H9 (cell line): ENCODE measurements around the gene ODAD3. TPM values are rescaled to one million over a fixed set of nuclear protein-coding genes. Genes with fewer than 3 reads are reported as not detected.

Experiments
- DNase-seq: peaks from one replicate; pipeline ENCODE4 v3.0.0-alpha.2; 2017
- H2AFZ ChIP-seq: one replicate; pipeline ENCODE4 v1.6.1; 2013; ENCODE audit warnings: mild to moderate bottlenecking, low read length, control low read depth, moderate library complexity
- H2AK5ac ChIP-seq: 2 replicates; pipeline ENCODE4 v1.6.1; 2013; ENCODE audit warnings: low read length, control low read depth, mixed read lengths; ENCODE audit not compliant: insufficient read length
- H2BK120ac ChIP-seq: one replicate; pipeline ENCODE4 v1.6.1; 2013; ENCODE audit warnings: low read depth, mild to moderate bottlenecking, low read length, control low read depth, inconsistent platforms; ENCODE audit not compliant: poor library complexity, severe bottlenecking
- H2BK12ac ChIP-seq: 2 replicates; pipeline ENCODE4 v1.6.1; 2013; ENCODE audit warnings: low read length, control low read depth, mixed read lengths, low read depth; ENCODE audit not compliant: insufficient read length
- H2BK15ac ChIP-seq: 2 replicates; pipeline ENCODE4 v1.6.1; 2013; ENCODE audit warnings: low read depth, low read length, control low read depth
- H2BK20ac ChIP-seq: one replicate; pipeline ENCODE4 v1.6.1; 2013; ENCODE audit warnings: low read depth, mild to moderate bottlenecking, low read length, control low read depth, inconsistent platforms; ENCODE audit not compliant: poor library complexity, severe bottlenecking
- H2BK5ac ChIP-seq: 2 replicates; pipeline ENCODE4 v1.6.1; 2013; ENCODE audit warnings: low read length, control low read depth, mixed read lengths; ENCODE audit not compliant: insufficient read length
- H3K14ac ChIP-seq: 2 replicates; pipeline ENCODE4 v1.6.1; 2013; ENCODE audit warnings: low read length, control low read depth; ENCODE audit not compliant: insufficient read depth
- H3K18ac ChIP-seq: 2 replicates; pipeline ENCODE4 v1.6.1; 2013; ENCODE audit warnings: low read depth, mild to moderate bottlenecking, mixed read lengths, low read length, control low read depth; ENCODE audit not compliant: insufficient read length
- H3K23ac ChIP-seq: 2 replicates; pipeline ENCODE4 v1.6.1; 2013; ENCODE audit warnings: low read length, control low read depth, mixed read lengths, low read depth; ENCODE audit not compliant: insufficient read length
- H3K23me2 ChIP-seq: 2 replicates; pipeline ENCODE4 v1.6.1; 2013; ENCODE audit warnings: low read depth, mild to moderate bottlenecking, mixed read lengths, low read length, control low read depth; ENCODE audit not compliant: insufficient read length, poor library complexity, severe bottlenecking
- H3K27ac ChIP-seq: 2 replicates; pipeline ENCODE4 v1.5.1; 2013; ENCODE audit warnings: low read length, control low read depth, mixed read lengths, low read depth; ENCODE audit not compliant: insufficient read length
- H3K27me3 ChIP-seq: 2 replicates; pipeline ENCODE4 v1.6.1; 2013; ENCODE audit warnings: low read length, control low read depth, inconsistent platforms; ENCODE audit not compliant: insufficient read depth
- H3K4ac ChIP-seq: 2 replicates; pipeline ENCODE4 v1.6.1; 2013; ENCODE audit warnings: low read depth, mild to moderate bottlenecking, control low read depth, inconsistent platforms, low read length, moderate library complexity
- H3K4me1 ChIP-seq: 2 replicates; pipeline ENCODE4 v1.6.1; 2013; ENCODE audit warnings: low read length, control low read depth, inconsistent platforms; ENCODE audit not compliant: insufficient read depth
- H3K4me2 ChIP-seq: 2 replicates; pipeline ENCODE4 v1.6.1; 2013; ENCODE audit warnings: low read length, control low read depth, mixed read lengths; ENCODE audit not compliant: insufficient read length, insufficient read depth
- H3K56ac ChIP-seq: 2 replicates; pipeline ENCODE4 v1.6.1; 2013; ENCODE audit warnings: low read depth, mild to moderate bottlenecking, mixed read lengths, low read length, control low read depth; ENCODE audit not compliant: insufficient read length
- H3K79me1 ChIP-seq: 2 replicates; pipeline ENCODE4 v1.6.1; 2013; ENCODE audit warnings: low read depth, mild to moderate bottlenecking, moderate library complexity, low read length, control low read depth, inconsistent platforms; ENCODE audit not compliant: insufficient read depth, poor library complexity, severe bottlenecking
- H3K79me2 ChIP-seq: 2 replicates; pipeline ENCODE4 v1.6.1; 2013; ENCODE audit warnings: low read length, control low read depth, inconsistent platforms; ENCODE audit not compliant: insufficient read depth
- H3K9ac ChIP-seq: 2 replicates; pipeline ENCODE4 v1.6.1; 2013; ENCODE audit warnings: low read length, control low read depth, mixed read lengths; ENCODE audit not compliant: insufficient read length; ENCODE audit errors: extremely low read depth
- H3K9me3 ChIP-seq: one replicate; pipeline ENCODE4 v1.6.1; 2013; ENCODE audit warnings: low read depth, low read length, inconsistent platforms; ENCODE audit not compliant: control insufficient read depth
- H3T11ph ChIP-seq: one replicate; pipeline ENCODE4 v1.6.1; 2013; ENCODE audit warnings: mild to moderate bottlenecking, low read length, control low read depth, inconsistent platforms
- H4K20me1 ChIP-seq: one replicate; pipeline ENCODE4 v1.6.1; 2013; ENCODE audit not compliant: control insufficient read depth, insufficient read length, insufficient read depth
- H4K5ac ChIP-seq: 2 replicates; pipeline ENCODE4 v1.6.1; 2013; ENCODE audit warnings: low read depth, mild to moderate bottlenecking, mixed read lengths, low read length, control low read depth; ENCODE audit not compliant: insufficient read length
- H4K8ac ChIP-seq: replicated peaks from 2 replicates; pipeline ENCODE4 v1.6.1; 2013; ENCODE audit warnings: low read length, control low read depth, mixed read lengths, low read depth; ENCODE audit not compliant: insufficient read length
- H4K91ac ChIP-seq: 2 replicates; pipeline ENCODE4 v1.6.1; 2013; ENCODE audit warnings: low read depth, mild to moderate bottlenecking, moderate library complexity, mixed read lengths, low read length, control low read depth; ENCODE audit not compliant: insufficient read length
- H3K27ac Mint-ChIP-seq, 3 experiments: 2 replicates in 2 of 3; 3 replicates in 1 of 3; pipeline ENCODE4 v1.8.0; 2020 to 2021; ENCODE audit warnings: mixed read lengths in 3 of 3, mild to moderate bottlenecking in 1 of 3, moderate library complexity in 1 of 3
- H3K27me3 Mint-ChIP-seq: 2 replicates; pipeline ENCODE4 v1.8.0; 2021; ENCODE audit warnings: low read depth, mild to moderate bottlenecking, moderate library complexity, mixed read lengths
- H3K36me3 Mint-ChIP-seq, 3 experiments: 2 replicates in 2 of 3; 3 replicates in 1 of 3; pipeline ENCODE4 v1.8.0; 2020 to 2021; ENCODE audit warnings: low read depth in 3 of 3, mixed read lengths in 3 of 3; ENCODE audit not compliant: insufficient read depth in 1 of 3
- H3K4me1 Mint-ChIP-seq, 2 experiments: 2 replicates each; pipeline ENCODE4 v1.8.0; 2020; ENCODE audit warnings: mixed read lengths in 2 of 2
- H3K4me3 Mint-ChIP-seq, 2 experiments: 2 replicates in 1 of 2; 3 replicates in 1 of 2; pipeline ENCODE4 v1.8.0; 2020 to 2021; ENCODE audit warnings: mild to moderate bottlenecking in 2 of 2, mixed read lengths in 2 of 2, moderate library complexity in 1 of 2
- H3K9me3 Mint-ChIP-seq, 2 experiments: 2 replicates in 1 of 2; 3 replicates in 1 of 2; pipeline ENCODE4 v1.8.0; 2020; ENCODE audit warnings: mild to moderate bottlenecking in 2 of 2, mixed read lengths in 2 of 2, moderate library complexity in 1 of 2
- CTCF ChIP-seq: fragments of 200-600 bp; sonication (generic); conservative IDR thresholded peaks from 3 replicates; pipeline ENCODE4 v1.8.0; 2021; ENCODE audit warnings: antibody characterized with exemption, mild to moderate bottlenecking
- WGBS: extraction: QIAGEN DNeasy Blood & Tissue Kit; methylation state at CpG from one replicate; pipeline ENCODE4 v1.1.7; 2013; ENCODE audit warnings: missing lambda C conversion rate, low lambda C conversion rate, mixed read lengths; ENCODE audit not compliant: insufficient read length; ENCODE audit errors: extremely low coverage; 5-methylcytosine and 5-hydroxymethylcytosine counted together
- total RNA-seq: library from RNA; stranded (reverse); gene quantifications from 2 replicates; pipeline ENCODE4 v1.2.1, GENCODE V29; 2021

Gene ODAD3
- total RNA-seq, 1 experiment from 2014 or later: 2.5 TPM

GRCh38 chr19:11373166-11373884 lies 61.6 kb downstream of the ODAD3 start:
- Histone ChIP-seq H4K91ac (no peak overlapping the region), H3T11ph (no peak overlapping the region), H3K79me1 (no peaks in the 10 kb centered on the region), H3K79me2 (no peaks in the 10 kb centered on the region), H4K8ac (no peak overlapping the region), H2BK120ac (no peak overlapping the region), H3K56ac (no peak overlapping the region), H2BK12ac (no peak overlapping the region), H2AK5ac (no peak overlapping the region), H3K23me2 (no peaks in the 10 kb centered on the region), H4K5ac (no peak overlapping the region), H2BK15ac (no peak overlapping the region), H2BK5ac (no peak overlapping the region), H3K4ac (no peak overlapping the region), H3K4me1 (no peaks in the 10 kb centered on the region), H3K9me3 (no peaks in the 10 kb centered on the region), H3K14ac (no peak overlapping the region), H3K27ac (no peak overlapping the region), H3K27me3 (no peaks in the 10 kb centered on the region), H2AFZ (no peak overlapping the region), H4K20me1 (no peaks in the 10 kb centered on the region), H2BK20ac (no peak overlapping the region), H3K23ac (no peak overlapping the region), H3K4me2 (peak overlapping the region; percentile 11), H3K9ac (no peak overlapping the region), H3K18ac (no peak overlapping the region)
- Mint-ChIP-seq H3K9me3 (no peaks in the 10 kb centered on the region), H3K4me1 (peaks cover 6 to 18% of the 10 kb centered on the region in 2 experiments), H3K27ac (peak overlapping the region in 1 of 3 experiments; percentile 68; a peak in 3 of 7 replicates), H3K36me3 (peaks cover 3 to 28% (median 19%) of the 10 kb centered on the region in 3 experiments), H3K4me3 (no peak overlapping the region; a peak in 1 of 5 replicates), H3K27me3 (no peaks in the 10 kb centered on the region)
- no CpG with 5 or more reads among the region's 10 CpGs for WGBS
- no peak for TF ChIP-seq CTCF
- peak; percentile 74 for DNase-seq
